GM23338 (cell line): ENCODE data around the gene UBE2K.

Source experiments
- CREB1 ChIP-seq: fragments of 250-450 bp; sonication (Bioruptor Pico); IDR thresholded peaks from 2 replicates; pipeline ENCODE4 v1.5.0; 2020; ENCODE audit warnings: low read depth, mild to moderate bottlenecking, moderate library complexity
- EZH2 ChIP-seq: fragments of 200-600 bp; sonication (generic); IDR thresholded peaks from one replicate; pipeline ENCODE4 v1.8.0; 2017; ENCODE audit warnings: antibody characterized with exemption, mild to moderate bottlenecking, low read depth; ENCODE audit not compliant: unreplicated experiment
- JUNB ChIP-seq: IDR thresholded peaks from one replicate; pipeline ENCODE4 v1.6.1; 2016; ENCODE audit warnings: antibody characterized with exemption; ENCODE audit not compliant: unreplicated experiment
- NANOG ChIP-seq: IDR thresholded peaks from 2 replicates; pipeline ENCODE4 v1.6.1; 2016; ENCODE audit warnings: antibody characterized with exemption, borderline replicate concordance
- STAT1 ChIP-seq: IDR thresholded peaks from one replicate; pipeline ENCODE4 v1.6.1; 2016; ENCODE audit warnings: antibody characterized with exemption; ENCODE audit not compliant: unreplicated experiment
- ZNF331 ChIP-seq: fragments of 250-450 bp; sonication (Bioruptor Pico); IDR thresholded peaks from 2 replicates; pipeline ENCODE4 v1.5.0; 2020; ENCODE audit warnings: low read depth, mild to moderate bottlenecking, moderate library complexity
- TF ChIP-seq, protein P1 (sequence below), 2 experiments: fragments of 200-600 bp in 1 of 2; sonication (generic) in 1 of 2; conservative IDR thresholded peaks; 2 replicates each; pipeline versions ENCODE4 v1.5.1 to v1.6.1; 2016 to 2017; ENCODE audit warnings: antibody characterized with exemption in 2 of 2, low read depth in 2 of 2, mild to moderate bottlenecking in 2 of 2, moderate library complexity in 1 of 2
- TF ChIP-seq, protein P2 (sequence below): IDR thresholded peaks from 2 replicates; pipeline ENCODE4 v1.6.1; 2016; ENCODE audit warnings: antibody characterized with exemption
- TF ChIP-seq, protein P3 (sequence below): IDR thresholded peaks from one replicate; pipeline ENCODE4 v1.6.1; 2018; ENCODE audit warnings: antibody characterized with exemption; ENCODE audit not compliant: unreplicated experiment

DNA sequence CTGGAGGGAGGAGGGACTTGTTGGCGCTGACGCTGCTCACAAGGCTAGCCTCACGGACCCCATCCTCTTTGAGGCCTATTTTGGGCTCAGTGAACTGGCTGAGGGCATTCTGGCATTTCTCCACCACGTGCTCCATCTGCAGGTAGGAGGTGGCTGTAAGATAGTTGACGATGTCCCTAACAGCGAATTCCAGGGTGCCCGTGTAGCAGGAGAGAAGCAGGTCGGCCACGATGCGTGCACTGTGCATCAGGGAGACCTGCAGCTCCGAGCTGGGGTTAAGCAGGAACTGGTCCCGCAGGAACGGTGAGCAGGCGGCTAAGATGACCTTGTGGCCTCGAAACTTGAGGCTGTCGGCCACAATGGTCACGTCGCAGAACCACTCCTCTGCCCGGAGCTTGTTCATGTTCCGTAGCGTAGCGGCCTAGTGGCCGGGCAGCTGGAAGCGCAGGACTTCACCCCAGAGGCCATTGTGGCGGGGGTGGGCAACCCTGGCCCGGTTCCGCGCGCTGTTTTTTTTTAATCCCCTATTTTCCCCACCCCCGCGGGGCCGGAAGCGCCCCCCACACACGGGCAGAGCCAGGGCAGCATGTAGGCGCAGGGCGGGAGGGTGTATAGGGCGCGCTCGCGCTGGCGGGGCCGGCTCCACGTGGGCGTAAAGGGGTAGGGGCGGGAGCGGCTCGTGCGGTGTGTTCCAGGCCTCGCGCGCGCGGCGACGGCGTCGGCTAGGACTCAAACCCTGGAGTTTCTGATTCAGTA, 73.2 kb downstream of the UBE2K start:
- TF ChIP-seq, protein P1, sequence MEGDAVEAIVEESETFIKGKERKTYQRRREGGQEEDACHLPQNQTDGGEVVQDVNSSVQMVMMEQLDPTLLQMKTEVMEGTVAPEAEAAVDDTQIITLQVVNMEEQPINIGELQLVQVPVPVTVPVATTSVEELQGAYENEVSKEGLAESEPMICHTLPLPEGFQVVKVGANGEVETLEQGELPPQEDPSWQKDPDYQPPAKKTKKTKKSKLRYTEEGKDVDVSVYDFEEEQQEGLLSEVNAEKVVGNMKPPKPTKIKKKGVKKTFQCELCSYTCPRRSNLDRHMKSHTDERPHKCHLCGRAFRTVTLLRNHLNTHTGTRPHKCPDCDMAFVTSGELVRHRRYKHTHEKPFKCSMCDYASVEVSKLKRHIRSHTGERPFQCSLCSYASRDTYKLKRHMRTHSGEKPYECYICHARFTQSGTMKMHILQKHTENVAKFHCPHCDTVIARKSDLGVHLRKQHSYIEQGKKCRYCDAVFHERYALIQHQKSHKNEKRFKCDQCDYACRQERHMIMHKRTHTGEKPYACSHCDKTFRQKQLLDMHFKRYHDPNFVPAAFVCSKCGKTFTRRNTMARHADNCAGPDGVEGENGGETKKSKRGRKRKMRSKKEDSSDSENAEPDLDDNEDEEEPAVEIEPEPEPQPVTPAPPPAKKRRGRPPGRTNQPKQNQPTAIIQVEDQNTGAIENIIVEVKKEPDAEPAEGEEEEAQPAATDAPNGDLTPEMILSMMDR (conservative IDR thresholded peaks at IDR 0.05; ENCODE audit: low read depth in 2 of 2): no peak
- TF ChIP-seq JUNB (no peak), NANOG (no peak), CREB1 (CRISPR knock-in tag) (no peak), STAT1 (no peak), ZNF331 (CRISPR knock-in tag) (no peak), EZH2 (no peak)
- TF ChIP-seq, protein P2, sequence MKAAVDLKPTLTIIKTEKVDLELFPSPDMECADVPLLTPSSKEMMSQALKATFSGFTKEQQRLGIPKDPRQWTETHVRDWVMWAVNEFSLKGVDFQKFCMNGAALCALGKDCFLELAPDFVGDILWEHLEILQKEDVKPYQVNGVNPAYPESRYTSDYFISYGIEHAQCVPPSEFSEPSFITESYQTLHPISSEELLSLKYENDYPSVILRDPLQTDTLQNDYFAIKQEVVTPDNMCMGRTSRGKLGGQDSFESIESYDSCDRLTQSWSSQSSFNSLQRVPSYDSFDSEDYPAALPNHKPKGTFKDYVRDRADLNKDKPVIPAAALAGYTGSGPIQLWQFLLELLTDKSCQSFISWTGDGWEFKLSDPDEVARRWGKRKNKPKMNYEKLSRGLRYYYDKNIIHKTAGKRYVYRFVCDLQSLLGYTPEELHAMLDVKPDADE: no peak
- TF ChIP-seq, protein P3, sequence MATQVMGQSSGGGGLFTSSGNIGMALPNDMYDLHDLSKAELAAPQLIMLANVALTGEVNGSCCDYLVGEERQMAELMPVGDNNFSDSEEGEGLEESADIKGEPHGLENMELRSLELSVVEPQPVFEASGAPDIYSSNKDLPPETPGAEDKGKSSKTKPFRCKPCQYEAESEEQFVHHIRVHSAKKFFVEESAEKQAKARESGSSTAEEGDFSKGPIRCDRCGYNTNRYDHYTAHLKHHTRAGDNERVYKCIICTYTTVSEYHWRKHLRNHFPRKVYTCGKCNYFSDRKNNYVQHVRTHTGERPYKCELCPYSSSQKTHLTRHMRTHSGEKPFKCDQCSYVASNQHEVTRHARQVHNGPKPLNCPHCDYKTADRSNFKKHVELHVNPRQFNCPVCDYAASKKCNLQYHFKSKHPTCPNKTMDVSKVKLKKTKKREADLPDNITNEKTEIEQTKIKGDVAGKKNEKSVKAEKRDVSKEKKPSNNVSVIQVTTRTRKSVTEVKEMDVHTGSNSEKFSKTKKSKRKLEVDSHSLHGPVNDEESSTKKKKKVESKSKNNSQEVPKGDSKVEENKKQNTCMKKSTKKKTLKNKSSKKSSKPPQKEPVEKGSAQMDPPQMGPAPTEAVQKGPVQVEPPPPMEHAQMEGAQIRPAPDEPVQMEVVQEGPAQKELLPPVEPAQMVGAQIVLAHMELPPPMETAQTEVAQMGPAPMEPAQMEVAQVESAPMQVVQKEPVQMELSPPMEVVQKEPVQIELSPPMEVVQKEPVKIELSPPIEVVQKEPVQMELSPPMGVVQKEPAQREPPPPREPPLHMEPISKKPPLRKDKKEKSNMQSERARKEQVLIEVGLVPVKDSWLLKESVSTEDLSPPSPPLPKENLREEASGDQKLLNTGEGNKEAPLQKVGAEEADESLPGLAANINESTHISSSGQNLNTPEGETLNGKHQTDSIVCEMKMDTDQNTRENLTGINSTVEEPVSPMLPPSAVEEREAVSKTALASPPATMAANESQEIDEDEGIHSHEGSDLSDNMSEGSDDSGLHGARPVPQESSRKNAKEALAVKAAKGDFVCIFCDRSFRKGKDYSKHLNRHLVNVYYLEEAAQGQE: no peak
